OCI-LY7 (cell line): ENCODE results near the gene RPL10. TPM values are rescaled to one million over a fixed set of nuclear protein-coding genes. Genes with fewer than 3 reads are reported as not detected.

Experiments used
- BruUV-seq: library from RNA; stranded (reverse); fragments of 400-500 nt; replicated peaks from 2 replicates; lab custom pipeline; 2021; lab: Mats Ljungman, UMichigan
- CTCF ChIA-PET: fragments of 300-600 bp; sonication (Branson Sonifier 250); formaldehyde crosslinking; loops from one replicate; lab custom pipeline; 2022; ENCODE audit warnings: antibody characterized with exemption; ENCODE audit not compliant: unreplicated experiment; lab: Charles Lee
- POLR2A ChIA-PET: fragments of 300-600 bp; sonication (Branson Sonifier 250); formaldehyde crosslinking; loops from one replicate; lab custom pipeline; 2022; ENCODE audit warnings: antibody characterized with exemption; lab: Charles Lee
- DNase-seq: peaks from one replicate; pipeline ENCODE4 v3.0.0-alpha.2; 2015; ENCODE audit warnings: low spot score
- H2AFZ ChIP-seq: fragments of 200-600 bp; sonication (generic), shearing (Covaris generic); 2 replicates; pipeline ENCODE4 v1.6.1; 2014; ENCODE audit warnings: mild to moderate bottlenecking, antibody characterized with exemption, low read length, moderate library complexity
- H3K27ac ChIP-seq: fragments of 200-600 bp; sonication (generic); 2 replicates; pipeline ENCODE4 v1.5.1; 2014; ENCODE audit warnings: mixed run types, low read depth, mild to moderate bottlenecking, moderate library complexity, low read length, inconsistent platforms; ENCODE audit not compliant: poor library complexity, severe bottlenecking
- H3K36me3 ChIP-seq: fragments of 200-600 bp; sonication (generic); 2 replicates; pipeline ENCODE4 v1.6.1; 2014; ENCODE audit warnings: mild to moderate bottlenecking, antibody characterized with exemption, low read length, moderate library complexity, mixed read lengths; ENCODE audit not compliant: insufficient read depth
- H3K4me1 ChIP-seq: fragments of 200-600 bp; sonication (generic); 2 replicates; pipeline ENCODE4 v1.5.1; 2014; ENCODE audit warnings: mild to moderate bottlenecking, low read length; ENCODE audit not compliant: insufficient read depth, poor library complexity, severe bottlenecking
- H3K4me2 ChIP-seq: fragments of 200-600 bp; sonication (generic); 2 replicates; pipeline ENCODE4 v1.6.1; 2014; ENCODE audit warnings: mild to moderate bottlenecking, low read length
- H3K4me3 ChIP-seq: fragments of 200-600 bp; sonication (generic); 2 replicates; pipeline ENCODE4 v1.5.1; 2014; ENCODE audit warnings: mild to moderate bottlenecking, low read depth, low read length; ENCODE audit not compliant: poor library complexity, severe bottlenecking
- H3K79me2 ChIP-seq: fragments of 200-600 bp; sonication (generic); 2 replicates; pipeline ENCODE4 v1.6.1; 2016; ENCODE audit warnings: low read depth, mild to moderate bottlenecking, low read length, moderate library complexity, mixed read lengths; ENCODE audit not compliant: insufficient read depth
- H3K9me2 ChIP-seq: fragments of 200-600 bp; sonication (generic); 2 replicates; pipeline ENCODE4 v1.6.1; 2016; ENCODE audit warnings: mild to moderate bottlenecking, low read length, mixed read lengths; ENCODE audit not compliant: insufficient read depth
- H3K9me3 ChIP-seq: fragments of 200-600 bp; sonication (generic); 2 replicates; pipeline ENCODE4 v1.6.1; 2014; ENCODE audit warnings: mild to moderate bottlenecking, mixed run types, low read length, mixed read lengths
- H4K20me1 ChIP-seq: fragments of 200-600 bp; sonication (generic); 2 replicates; pipeline ENCODE4 v1.6.1; 2014; ENCODE audit warnings: mild to moderate bottlenecking, antibody characterized with exemption, low read length, moderate library complexity, mixed read lengths; ENCODE audit not compliant: insufficient read depth
- EZH2phosphoT487 ChIP-seq: fragments of 200-600 bp; sonication (generic); IDR thresholded peaks from 2 replicates; pipeline ENCODE4 v1.6.1; 2018; ENCODE audit warnings: low read depth, borderline replicate concordance, mild to moderate bottlenecking, mixed run types, antibody characterized with exemption, low read length, moderate library complexity, mixed read lengths
- intact Hi-C: fragments of 100-400 bp; cut with micrococcal nuclease; formaldehyde crosslinking; loops from one replicate; pipeline ENCODE4 v1.10.0; 2022; ENCODE audit not compliant: unreplicated experiment
- total RNA-seq, 2 experiments: library from RNA; depleted of rRNA in 1 of 2; stranded (reverse); fragments of >200 nt in 1 of 2; shearing (Covaris generic) in 1 of 2; gene quantifications; 2 replicates each; pipeline ENCODE4 v1.2.3, GENCODE V29; 2014 to 2022
- TF ChIP-seq, protein P1 (sequence below): fragments of 200-600 bp; sonication (generic); conservative IDR thresholded peaks from 2 replicates; pipeline ENCODE4 v1.5.1; 2014; ENCODE audit warnings: mild to moderate bottlenecking, antibody characterized with exemption, low read length, moderate library complexity, mixed read lengths

RPL10 gene
- total RNA-seq, 2 experiments from 2014 or later: 2,447 to 4,261 TPM

DNA sequence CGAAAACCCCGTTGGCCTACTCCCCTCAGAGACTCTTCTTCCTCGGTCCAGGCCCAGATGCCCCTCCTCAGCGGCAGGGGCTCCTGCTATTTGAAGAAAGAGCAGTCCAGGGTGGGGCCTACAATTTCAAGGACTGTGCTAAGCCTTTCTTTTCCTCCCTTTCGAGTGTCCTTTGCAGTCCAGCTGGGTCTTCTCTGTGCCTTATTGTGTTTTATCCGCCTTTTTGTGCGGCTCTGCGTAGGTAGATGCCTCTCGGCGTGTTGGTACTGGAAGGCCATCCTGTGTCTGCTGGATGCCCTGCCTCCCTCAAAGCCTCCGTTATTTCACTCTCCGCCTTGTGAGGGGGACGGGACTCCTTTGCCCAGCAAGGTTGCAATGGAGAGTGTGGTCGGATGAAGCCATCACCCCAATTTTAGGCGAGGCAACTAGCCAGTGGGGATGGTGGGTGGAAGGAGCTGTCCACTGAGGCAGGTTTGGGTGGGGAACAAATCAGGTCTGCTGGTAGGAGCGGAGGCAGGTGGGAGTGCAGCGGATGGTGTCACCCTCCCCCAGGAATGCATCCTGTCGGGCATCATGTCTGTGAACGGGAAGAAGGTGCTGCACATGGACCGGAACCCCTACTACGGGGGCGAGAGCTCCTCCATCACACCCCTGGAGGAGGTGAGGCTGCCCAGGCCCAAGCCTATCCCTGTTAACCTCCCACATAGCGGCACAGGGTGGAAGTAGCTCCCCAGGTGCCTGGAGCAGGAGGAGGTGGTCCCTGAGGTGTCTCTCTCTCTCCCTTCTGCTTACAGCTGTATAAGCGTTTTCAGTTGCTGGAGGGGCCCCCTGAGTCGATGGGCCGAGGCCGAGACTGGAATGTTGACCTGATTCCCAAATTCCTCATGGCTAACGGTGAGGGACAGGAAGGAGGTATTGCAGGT, 40.1 kb downstream of the RPL10 start:
- no TSS peak for BruUV-seq

DNA sequence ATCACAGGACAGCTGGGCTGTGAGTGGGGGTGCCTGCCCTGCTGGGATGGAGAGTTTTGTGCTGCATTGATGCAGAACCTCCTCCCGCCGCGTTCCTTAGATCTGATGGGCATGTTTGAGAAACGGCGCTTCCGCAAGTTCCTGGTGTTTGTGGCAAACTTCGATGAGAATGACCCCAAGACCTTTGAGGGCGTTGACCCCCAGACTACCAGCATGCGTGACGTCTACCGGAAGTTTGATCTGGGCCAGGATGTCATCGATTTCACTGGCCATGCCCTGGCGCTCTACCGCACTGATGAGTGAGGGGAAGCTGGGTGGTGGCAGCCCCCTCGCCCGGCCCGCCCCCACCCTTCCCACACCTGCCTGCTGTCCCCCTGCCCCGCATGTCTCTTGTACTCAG, 41.7 kb downstream of the RPL10 start:
- no peak overlapping the region for H3K4me3 ChIP-seq
- H4K20me1 ChIP-seq: no peaks in the 10 kb centered on the region
- intact Hi-C loops: no loop called here
- no TSS peak for BruUV-seq
- H3K4me1 ChIP-seq: peaks cover 27% of the 10 kb centered on the region
- peaks cover 17% of the 10 kb centered on the region for H3K79me2 ChIP-seq
- no peak overlapping the region for H3K4me2 ChIP-seq
- POLR2A ChIA-PET: no interaction called here
- CTCF ChIA-PET: no interaction called here
- H3K36me3 ChIP-seq: peaks cover 35% of the 10 kb centered on the region; the same call in 1 of the 2 replicates
- H3K9me3 ChIP-seq: no peaks in the 10 kb centered on the region
- no peaks in the 10 kb centered on the region for H3K9me2 ChIP-seq
- no peak for DNase-seq
- H3K27ac ChIP-seq: no peak overlapping the region
- no peak overlapping the region for H2AFZ ChIP-seq
- no peak for TF ChIP-seq EZH2phosphoT487
- TF ChIP-seq, protein P1, sequence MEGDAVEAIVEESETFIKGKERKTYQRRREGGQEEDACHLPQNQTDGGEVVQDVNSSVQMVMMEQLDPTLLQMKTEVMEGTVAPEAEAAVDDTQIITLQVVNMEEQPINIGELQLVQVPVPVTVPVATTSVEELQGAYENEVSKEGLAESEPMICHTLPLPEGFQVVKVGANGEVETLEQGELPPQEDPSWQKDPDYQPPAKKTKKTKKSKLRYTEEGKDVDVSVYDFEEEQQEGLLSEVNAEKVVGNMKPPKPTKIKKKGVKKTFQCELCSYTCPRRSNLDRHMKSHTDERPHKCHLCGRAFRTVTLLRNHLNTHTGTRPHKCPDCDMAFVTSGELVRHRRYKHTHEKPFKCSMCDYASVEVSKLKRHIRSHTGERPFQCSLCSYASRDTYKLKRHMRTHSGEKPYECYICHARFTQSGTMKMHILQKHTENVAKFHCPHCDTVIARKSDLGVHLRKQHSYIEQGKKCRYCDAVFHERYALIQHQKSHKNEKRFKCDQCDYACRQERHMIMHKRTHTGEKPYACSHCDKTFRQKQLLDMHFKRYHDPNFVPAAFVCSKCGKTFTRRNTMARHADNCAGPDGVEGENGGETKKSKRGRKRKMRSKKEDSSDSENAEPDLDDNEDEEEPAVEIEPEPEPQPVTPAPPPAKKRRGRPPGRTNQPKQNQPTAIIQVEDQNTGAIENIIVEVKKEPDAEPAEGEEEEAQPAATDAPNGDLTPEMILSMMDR: no peak

More for the DNA sequence above, 40.1 kb downstream of the RPL10 start:
- Histone ChIP-seq H3K4me2 (peak overlapping the region; percentile 95), H3K36me3 (peaks cover 35% of the 10 kb centered on the region; the same call in 1 of the 2 replicates), H3K79me2 (peaks cover 17% of the 10 kb centered on the region), H2AFZ (no peak overlapping the region), H4K20me1 (no peaks in the 10 kb centered on the region), H3K4me1 (peaks cover 15% of the 10 kb centered on the region), H3K9me3 (no peaks in the 10 kb centered on the region), H3K27ac (no peak overlapping the region), H3K9me2 (no peaks in the 10 kb centered on the region), H3K4me3 (peak overlapping the region; percentile 83)
- intact Hi-C loops: no loop called here
- POLR2A ChIA-PET: no interaction called here
- DNase-seq: no peak
- TF ChIP-seq, protein P1: no peak
- TF ChIP-seq EZH2phosphoT487: no peak
- CTCF ChIA-PET: no interaction called here
